NCI-H2029 treated with DMSO at 0.1 percent for 48 hours (cell line): ENCODE measurements around the gene NOTCH1.
"Not testable (repeated sequence)": the region's sequence is repeated elsewhere in the genome, so short reads cannot be mapped to it uniquely, and the experiment has no call there.

Experiments used
- DNase-seq: peaks from one replicate; lab custom pipeline; 2025; lab: John Stamatoyannopoulos, UW

Gene NOTCH1

DNA sequence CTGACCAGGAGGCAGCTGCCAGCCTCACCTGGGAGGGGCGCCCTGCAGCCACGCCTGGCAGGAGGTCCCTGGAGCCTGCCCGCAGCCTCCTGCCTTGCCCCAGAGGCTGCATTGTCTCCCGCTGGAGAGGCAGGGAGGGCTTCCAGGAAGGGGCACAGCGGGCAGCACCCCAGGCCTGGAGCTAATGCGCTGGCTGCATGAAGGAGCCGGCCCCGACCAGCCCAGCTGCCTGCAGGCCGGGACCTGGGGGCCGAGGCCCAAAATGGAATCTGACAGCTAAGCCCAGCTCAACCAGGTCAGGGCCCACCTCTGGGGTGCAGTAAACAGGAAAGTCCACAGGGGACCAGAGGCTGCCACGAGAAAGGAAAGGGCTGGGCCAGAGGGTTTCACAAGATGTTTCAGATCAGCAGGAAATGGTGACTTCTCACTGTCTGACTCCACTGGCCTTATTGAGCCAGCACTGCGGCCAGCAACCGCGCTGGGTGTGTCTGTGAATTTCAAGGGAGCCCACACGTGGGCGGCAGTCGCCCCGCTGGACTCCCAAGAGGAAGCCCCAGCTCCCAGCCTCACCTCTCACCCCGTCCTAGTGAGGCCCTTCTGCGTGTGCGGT is 18.6 kb upstream of the NOTCH1 start:
- no peak for DNase-seq

- DNase-seq, result no peak
Observed at GRCh38 chr9:136563646-136564325, 17.9 kb upstream of the NOTCH1 start.

DNA sequence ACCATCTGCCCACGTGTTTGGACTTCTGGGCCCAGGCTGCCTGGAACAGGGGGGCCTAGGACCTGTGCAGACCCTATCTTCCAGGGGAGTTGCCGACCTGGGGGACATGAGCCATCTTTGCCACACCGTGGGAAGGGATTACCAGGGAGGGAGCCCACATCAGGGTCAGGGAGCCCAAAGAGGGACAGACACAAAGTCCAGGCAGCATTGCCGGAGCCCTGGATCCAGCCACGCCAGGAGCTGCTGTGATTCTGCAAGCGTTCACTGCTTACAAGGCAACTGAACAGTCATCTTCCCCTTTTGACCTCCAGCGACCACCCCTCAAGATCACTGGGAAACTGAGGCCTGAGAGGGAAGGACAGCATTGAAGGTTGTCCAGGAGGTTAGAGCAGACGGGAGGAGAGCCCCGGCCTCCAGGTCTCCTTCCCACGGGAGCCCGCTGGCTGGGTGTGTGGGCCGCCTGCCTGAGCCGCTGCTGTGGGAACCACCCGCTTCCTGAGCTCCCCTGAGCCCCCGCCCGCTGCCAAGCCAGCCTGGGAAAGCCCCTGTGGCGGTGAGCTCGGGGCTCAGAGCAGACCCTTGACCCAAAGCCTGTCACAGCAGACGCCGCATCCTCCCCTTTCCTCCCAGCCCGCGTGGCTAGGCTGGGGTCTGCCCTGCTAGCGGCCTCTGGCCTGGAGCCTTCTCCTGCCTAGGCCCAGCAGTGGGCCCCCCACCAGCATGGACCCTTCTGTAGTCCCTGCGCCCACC is 17.1 kb upstream of the NOTCH1 start:
- no peak for DNase-seq

GRCh38 chr9:136561779-136562178 is 15.9 kb upstream of the NOTCH1 start:
- no peak for DNase-seq

- DNase-seq, result no peak
Observed at GRCh38 chr9:136560586-136560985, 14.7 kb upstream of the NOTCH1 start.

DNA sequence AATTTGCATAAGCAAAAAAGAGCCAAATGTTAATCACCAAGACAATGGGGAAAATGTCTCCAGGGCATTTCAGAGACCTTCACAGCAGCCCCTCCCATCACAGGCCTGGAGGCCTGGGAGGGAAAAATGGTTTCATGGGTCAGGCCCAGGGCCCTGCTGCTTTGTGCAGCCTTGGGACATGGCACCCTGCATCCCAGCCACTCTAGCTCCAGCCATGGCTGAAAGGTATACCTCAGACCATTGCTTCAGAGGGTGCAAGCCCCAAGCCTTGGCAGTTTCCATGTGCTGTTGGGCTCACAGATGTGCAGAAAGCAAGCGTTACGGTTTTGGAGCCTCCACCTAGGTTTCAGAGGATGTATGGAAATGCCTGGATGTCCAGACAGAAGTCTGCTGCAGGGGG is 13.5 kb upstream of the NOTCH1 start:
- not testable (repeated sequence) for DNase-seq

GRCh38 chr9:136558846-136559245 is 13.0 kb upstream of the NOTCH1 start:
- DNase-seq, result not testable (repeated sequence)

- DNase-seq, result no peak
Observed at GRCh38 chr9:136558373-136558772, 12.5 kb upstream of the NOTCH1 start.

- DNase-seq, result no peak
Observed at GRCh38 chr9:136557036-136557435, 11.2 kb upstream of the NOTCH1 start.

- no peak for DNase-seq
Observed at GRCh38 chr9:136556166-136556565, 10.3 kb upstream of the NOTCH1 start.

- DNase-seq, result no peak
Observed at GRCh38 chr9:136554870-136555269, 9.0 kb upstream of the NOTCH1 start.

- no peak for DNase-seq
Observed at GRCh38 chr9:136553581-136553980, 7.7 kb upstream of the NOTCH1 start.

- DNase-seq, result no peak
Observed at GRCh38 chr9:136552117-136552703, 6.4 kb upstream of the NOTCH1 start.

DNA sequence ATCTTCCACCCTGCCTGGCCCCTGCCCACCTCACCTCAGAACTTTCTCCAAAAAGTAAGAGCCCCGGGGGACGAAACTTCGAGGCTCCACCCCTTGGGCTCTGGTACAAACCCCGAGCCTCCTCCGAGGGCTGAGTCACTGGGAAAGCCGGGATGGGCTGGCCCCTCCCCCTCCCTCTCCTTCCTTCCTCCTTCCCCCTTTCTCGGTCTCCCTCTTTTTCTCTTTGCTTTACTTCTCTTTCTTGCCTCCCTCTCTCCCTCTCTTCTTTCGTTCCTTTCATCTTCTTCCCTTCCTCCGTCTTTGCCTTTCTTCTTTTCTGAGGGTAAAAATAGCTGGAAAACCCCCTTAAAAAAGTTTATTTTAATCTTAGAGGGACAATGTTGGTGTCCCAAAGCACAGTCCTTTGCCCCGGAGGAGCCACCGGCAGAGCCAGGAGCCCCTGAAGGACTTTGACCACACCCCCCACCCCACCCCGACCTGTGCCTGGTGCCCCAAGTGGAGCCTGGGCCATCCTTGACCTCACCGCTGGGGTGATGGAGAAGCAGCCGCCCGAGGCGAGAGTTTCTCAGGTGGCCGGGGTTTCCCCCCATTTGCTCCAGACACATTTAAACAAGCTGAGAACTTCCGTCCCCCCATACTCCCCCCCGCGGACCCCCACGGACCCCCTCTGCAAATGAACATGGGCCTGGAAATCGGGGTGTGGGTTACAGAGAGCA is 5.7 kb upstream of the NOTCH1 start:
- no peak for DNase-seq

DNA sequence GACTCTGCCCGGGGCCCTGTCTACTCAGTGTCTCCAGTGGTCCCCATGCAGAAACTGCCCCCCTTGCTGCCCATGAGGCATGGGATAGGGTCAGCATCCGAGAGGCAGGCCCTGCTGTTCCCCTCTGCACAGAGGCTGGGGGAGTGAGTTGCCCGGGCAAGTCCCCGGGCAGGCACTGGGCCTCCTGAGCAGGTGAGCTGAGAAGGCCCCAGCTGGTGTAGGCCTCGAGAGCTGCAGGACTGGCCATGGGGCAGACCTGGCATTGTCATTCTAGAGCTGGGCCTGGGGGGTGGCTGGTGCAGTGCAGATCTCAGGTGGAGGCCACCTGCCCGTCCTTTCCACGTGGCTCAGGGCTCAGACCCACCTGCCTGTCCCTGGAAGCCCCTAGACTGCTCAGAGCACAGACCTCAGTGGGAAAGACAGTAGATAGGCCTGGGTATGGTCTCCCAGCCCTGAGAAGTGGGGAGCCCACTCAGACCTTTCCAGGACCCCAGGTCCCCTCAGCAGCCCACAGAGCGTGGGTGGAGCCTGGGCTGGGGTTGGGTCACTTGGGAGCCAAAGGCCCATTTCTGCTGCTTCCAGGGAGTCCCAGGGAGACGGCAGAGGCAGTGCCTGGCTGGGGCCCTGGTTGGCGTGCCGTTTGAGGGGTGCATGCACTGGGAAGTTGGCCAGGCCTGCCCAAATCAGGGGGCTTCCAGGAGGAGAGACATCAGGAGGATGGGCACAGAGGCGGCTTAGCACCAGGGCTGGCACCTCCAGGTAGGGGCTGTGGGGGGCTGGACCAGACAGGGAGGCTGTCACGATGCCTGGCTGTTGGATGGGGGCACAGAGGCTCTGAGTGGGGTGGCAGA is 4.8 kb upstream of the NOTCH1 start:
- DNase-seq, result no peak

GRCh38 chr9:136549010-136549980 is 3.4 kb upstream of the NOTCH1 start:
- DNase-seq, result no peak

GRCh38 chr9:136547508-136548215 is 1.8 kb upstream of the NOTCH1 start:
- DNase-seq, result no peak

- no peak for DNase-seq
Observed at GRCh38 chr9:136546697-136547501, 1.1 kb upstream of the NOTCH1 start.

DNA sequence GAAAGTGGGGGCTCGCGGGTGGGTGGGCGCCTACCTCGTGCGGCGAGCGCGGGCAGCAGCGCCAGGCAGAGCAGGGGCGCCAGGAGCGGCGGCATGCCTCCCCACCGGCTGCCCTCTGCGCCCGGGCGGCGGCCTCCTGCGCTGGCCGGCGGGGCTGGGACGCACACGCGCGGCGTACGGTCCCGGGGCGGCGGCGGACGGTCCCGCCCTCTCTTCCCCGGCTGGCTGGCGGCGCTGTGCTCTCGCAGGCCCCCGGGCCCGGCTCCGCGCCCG is 220 bp downstream of the NOTCH1 start:
- no peak for DNase-seq
